Esophagus muscularis mucosa (tissue), 4 donors: Measurements from ENCODE around the gene ICOS. TPM values are rescaled to one million over a fixed set of nuclear protein-coding genes. Genes with fewer than 3 reads are reported as not detected.
"Not testable (repeated sequence)": the region's sequence is repeated elsewhere in the genome, so short reads cannot be mapped to it uniquely, and the experiment has no call there.

Experiments used
- DNase-seq: peaks from one replicate; pipeline ENCODE4 v3.0.0-alpha.2; 2017; ENCODE audit errors: extremely low spot score
- H3K27ac ChIP-seq, 4 donors: fragments of 200-600 bp; sonication (generic); replicated peaks in 1 of 4; 1 replicate in 3 of 4; 2 replicates in 1 of 4; pipeline ENCODE4 v1.5.1; 2016 to 2019; ENCODE audit warnings: mild to moderate bottlenecking in 1 of 4
- H3K27me3 ChIP-seq, 4 donors: fragments of 200-600 bp; sonication (generic); one replicate each; pipeline versions ENCODE4 v1.5.1 to v1.6.0; 2016 to 2019
- H3K36me3 ChIP-seq, 4 donors: fragments of 200-600 bp; sonication (generic); one replicate each; pipeline ENCODE4 v1.5.1; 2016 to 2019
- H3K4me1 ChIP-seq, 4 donors: fragments of 200-600 bp; sonication (generic); one replicate each; pipeline ENCODE4 v1.5.1; 2016 to 2019
- H3K4me3 ChIP-seq, 4 donors: fragments of 200-600 bp; sonication (generic); 1 replicate in 2 of 4; 2 replicates in 2 of 4; pipeline ENCODE4 v1.5.1; 2016 to 2019; ENCODE audit warnings: mild to moderate bottlenecking in 4 of 4, moderate library complexity in 1 of 4
- H3K9me3 ChIP-seq, 4 donors: fragments of 200-600 bp; sonication (generic); 1 replicate in 3 of 4; 2 replicates in 1 of 4; pipeline ENCODE4 v1.5.1; 2016 to 2019
- EP300 ChIP-seq: sonication (generic); formaldehyde crosslinking; IDR thresholded peaks from one replicate; pipeline ENCODE4 v1.6.1; 2017; ENCODE audit warnings: antibody characterized with exemption
- POLR2A ChIP-seq: fragments of 450-650 bp; IDR thresholded peaks from one replicate; pipeline ENCODE4 v1.6.1; 2017; ENCODE audit warnings: antibody characterized with exemption, moderate library complexity, mild to moderate bottlenecking, low read depth
- POLR2AphosphoS5 ChIP-seq, 2 donors: sonication (generic); formaldehyde crosslinking; IDR thresholded peaks; one replicate each; pipeline ENCODE4 v1.6.1; 2017; ENCODE audit warnings: antibody characterized with exemption in 2 of 2
- WGBS: methylation state at CpG from one replicate; pipeline ENCODE4 v1.1.5; 2018; 5-methylcytosine and 5-hydroxymethylcytosine counted together
- intact Hi-C: fragments of 100-400 bp; cut with DNase I; formaldehyde crosslinking; loops from one replicate; pipeline ENCODE4 v1.15.1; 2023
- total RNA-seq, 4 donors: library from RNA; depleted of rRNA; stranded (reverse); fragments of >200 nt; gene quantifications; one replicate each; pipeline versions ENCODE4 v1.1.0 to v1.2.1, GENCODE V29; 2016
- TF ChIP-seq, protein P1 (sequence below), 3 experiments: fragments of 200-600 bp in 2 of 3; fragments of 450-650 bp in 1 of 3; sonication (generic) in 2 of 3; IDR thresholded peaks; one replicate each; pipeline ENCODE4 v1.5.1; 2017 to 2019; ENCODE audit warnings: antibody characterized with exemption in 3 of 3, mild to moderate bottlenecking in 2 of 3, moderate library complexity in 1 of 3

The ICOS gene
- total RNA-seq, 4 donors from 2014 or later, result under 0.01 to 0.50 TPM; not detected in 2

- peaks cover 0 to 17% (median 13%) of the 10 kb centered on the region in 4 donors for H3K4me1 ChIP-seq
- no peaks in the 10 kb centered on the region for H3K9me3 ChIP-seq
- DNase-seq, result no peak
- H3K27me3 ChIP-seq, result no peaks in the 10 kb centered on the region
- TF ChIP-seq POLR2AphosphoS5 (IDR thresholded peaks at IDR 0.05) (no peak), POLR2A (no peak), EP300 (no peak)
- TF ChIP-seq, protein P1, sequence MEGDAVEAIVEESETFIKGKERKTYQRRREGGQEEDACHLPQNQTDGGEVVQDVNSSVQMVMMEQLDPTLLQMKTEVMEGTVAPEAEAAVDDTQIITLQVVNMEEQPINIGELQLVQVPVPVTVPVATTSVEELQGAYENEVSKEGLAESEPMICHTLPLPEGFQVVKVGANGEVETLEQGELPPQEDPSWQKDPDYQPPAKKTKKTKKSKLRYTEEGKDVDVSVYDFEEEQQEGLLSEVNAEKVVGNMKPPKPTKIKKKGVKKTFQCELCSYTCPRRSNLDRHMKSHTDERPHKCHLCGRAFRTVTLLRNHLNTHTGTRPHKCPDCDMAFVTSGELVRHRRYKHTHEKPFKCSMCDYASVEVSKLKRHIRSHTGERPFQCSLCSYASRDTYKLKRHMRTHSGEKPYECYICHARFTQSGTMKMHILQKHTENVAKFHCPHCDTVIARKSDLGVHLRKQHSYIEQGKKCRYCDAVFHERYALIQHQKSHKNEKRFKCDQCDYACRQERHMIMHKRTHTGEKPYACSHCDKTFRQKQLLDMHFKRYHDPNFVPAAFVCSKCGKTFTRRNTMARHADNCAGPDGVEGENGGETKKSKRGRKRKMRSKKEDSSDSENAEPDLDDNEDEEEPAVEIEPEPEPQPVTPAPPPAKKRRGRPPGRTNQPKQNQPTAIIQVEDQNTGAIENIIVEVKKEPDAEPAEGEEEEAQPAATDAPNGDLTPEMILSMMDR (IDR thresholded peaks at IDR 0.05), result no peak
- H3K36me3 ChIP-seq, result no peaks in the 10 kb centered on the region
- intact Hi-C loops, result no loop called here
- whole genome bisulfite sequencing, result 83% methylated on average over 3 of the region's 3 CpGs
- H3K27ac ChIP-seq, result no peak overlapping the region
- H3K4me3 ChIP-seq, result no peak overlapping the region
Measured at GRCh38 chr2:203973676-203974075, 37.1 kb downstream of the ICOS start.

DNA sequence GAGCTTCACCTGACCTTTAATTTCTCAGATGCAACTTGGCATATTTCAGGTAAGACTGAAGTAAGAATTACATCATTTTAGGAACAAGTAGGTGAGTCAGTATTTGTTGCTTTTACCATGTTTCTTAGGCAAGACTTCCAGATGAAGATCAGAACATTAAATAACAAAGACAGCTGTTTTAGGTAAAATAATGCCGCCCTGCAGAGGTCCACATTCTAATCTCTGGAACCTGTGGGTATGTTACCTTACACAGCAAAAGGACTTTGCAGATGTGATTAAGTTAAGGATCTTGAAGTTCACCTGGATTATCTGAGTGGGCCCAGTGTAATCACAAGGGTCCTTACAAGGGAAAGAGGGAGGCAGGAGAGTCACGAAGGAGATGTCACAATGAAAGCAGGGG is 39.3 kb downstream of the ICOS start:
- Histone ChIP-seq H3K4me1 (peaks cover 0 to 14% (median 11%) of the 10 kb centered on the region in 4 donors), H3K4me3 (no peak overlapping the region), H3K27me3 (no peaks in the 10 kb centered on the region), H3K36me3 (no peaks in the 10 kb centered on the region), H3K27ac (no peak overlapping the region), H3K9me3 (no peaks in the 10 kb centered on the region)
- whole genome bisulfite sequencing, result 92% methylated on average over 2 of the region's 2 CpGs
- no peak for DNase-seq
- intact Hi-C loops, result no loop called here
- TF ChIP-seq, protein P1 (IDR thresholded peaks at IDR 0.05), result no peak
- TF ChIP-seq POLR2AphosphoS5 (IDR thresholded peaks at IDR 0.05) (no peak), POLR2A (no peak), EP300 (no peak)

DNA sequence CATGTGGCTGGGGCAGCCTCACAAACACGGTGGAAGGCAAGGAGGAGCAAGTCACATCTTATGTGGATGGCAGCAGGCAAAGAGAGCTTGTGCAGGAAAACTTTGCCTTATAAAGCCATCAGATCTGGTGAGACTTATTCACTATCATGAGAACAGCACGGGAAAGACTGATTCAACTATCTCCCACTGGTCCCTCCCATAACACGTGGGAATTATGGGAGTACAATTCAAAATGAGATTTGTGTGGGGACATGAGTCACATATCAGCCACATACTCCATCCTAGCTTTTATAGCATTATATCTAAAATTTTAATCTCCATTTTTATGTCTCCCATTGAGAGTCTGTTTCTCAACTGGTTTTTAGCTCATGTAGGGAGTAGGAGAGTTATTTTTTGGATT is 45.7 kb downstream of the ICOS start:
- no peaks in the 10 kb centered on the region for H3K27me3 ChIP-seq
- no peaks in the 10 kb centered on the region for H3K9me3 ChIP-seq
- H3K27ac ChIP-seq, result no peak overlapping the region
- TF ChIP-seq EP300 (no peak), POLR2AphosphoS5 (IDR thresholded peaks at IDR 0.05) (no peak), POLR2A (no peak)
- TF ChIP-seq, protein P1 (IDR thresholded peaks at IDR 0.05), result no peak
- intact Hi-C loops, result no loop called here
- no peaks in the 10 kb centered on the region for H3K36me3 ChIP-seq
- 82% methylated on average over 3 of the region's 3 CpGs for WGBS
- no peak for DNase-seq
- H3K4me3 ChIP-seq, result no peak overlapping the region
- no peaks in the 10 kb centered on the region for H3K4me1 ChIP-seq

- Histone ChIP-seq H3K36me3 (no peaks in the 10 kb centered on the region), H3K4me1 (no peaks in the 10 kb centered on the region), H3K9me3 (no peaks in the 10 kb centered on the region), H3K27ac (no peak overlapping the region), H3K4me3 (no peak overlapping the region), H3K27me3 (no peaks in the 10 kb centered on the region)
- no peak for TF ChIP-seq POLR2A
- no peak for TF ChIP-seq EP300
- TF ChIP-seq POLR2AphosphoS5 (IDR thresholded peaks at IDR 0.05), result no peak
- TF ChIP-seq, protein P1 (IDR thresholded peaks at IDR 0.05), result no peak
- peak; percentile 72 for DNase-seq
- intact Hi-C loops, result no loop called here
- WGBS, result 78% methylated on average over 5 of the region's 5 CpGs
Measured at GRCh38 chr2:203983064-203983715, 46.6 kb downstream of the ICOS start.

DNA sequence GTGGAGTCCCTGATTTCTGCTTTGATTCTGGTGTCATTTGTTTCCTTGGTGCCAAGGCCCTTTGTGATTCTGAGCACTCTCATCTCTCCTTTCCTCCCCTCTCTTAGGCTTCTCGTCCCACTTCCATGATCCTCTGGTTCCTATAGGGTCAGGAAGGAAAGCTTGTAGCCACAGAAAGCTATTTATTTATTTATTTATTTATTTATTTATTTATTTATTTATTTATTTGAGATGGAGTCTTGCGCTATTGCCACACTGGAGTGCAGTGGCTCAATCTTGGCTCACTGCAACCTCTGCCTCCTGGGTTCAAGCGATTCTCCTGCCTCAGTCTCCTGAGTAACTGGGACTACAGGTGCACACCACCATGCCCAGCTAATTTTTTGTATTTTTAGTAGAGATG is 49.4 kb downstream of the ICOS start:
- 91% methylated on average over 3 of the region's 3 CpGs for WGBS
- H3K27me3 ChIP-seq, H3K4me3 ChIP-seq, DNase-seq, H3K9me3 ChIP-seq, H3K27ac ChIP-seq, H3K4me1 ChIP-seq, H3K36me3 ChIP-seq, intact Hi-C loops: not testable (repeated sequence)
